Fibroblast of mammary gland (primary cell): Measurements from ENCODE around the gene TXLNA.

Experiments
- DNase-seq: peaks from one replicate; pipeline ENCODE4 v3.0.0-alpha.2; 2010; ENCODE audit warnings: low read depth
- H3K4me3 ChIP-seq: 2 replicates; pipeline ENCODE4 v1.5.1; 2011; ENCODE audit warnings: low read depth, mild to moderate bottlenecking, low read length, moderate library complexity; ENCODE audit not compliant: control insufficient read depth
- CTCF ChIP-seq: conservative IDR thresholded peaks from 2 replicates; pipeline ENCODE4 v1.5.1; 2011; ENCODE audit warnings: low read depth, low read length, inconsistent platforms; ENCODE audit not compliant: control insufficient read depth, insufficient read depth

The TXLNA gene

GRCh38 chr1:32195531-32195930 lies 16.1 kb downstream of the TXLNA start:
- H3K4me3 ChIP-seq: no peak overlapping the region
- TF ChIP-seq CTCF: no peak

GRCh38 chr1:32195972-32196823 lies 16.7 kb downstream of the TXLNA start:
- no peak overlapping the region for H3K4me3 ChIP-seq
- peak; percentile 54 for DNase-seq
- TF ChIP-seq CTCF: no peak

More at GRCh38 chr1:32195531-32195930, 16.1 kb downstream of the TXLNA start:
- no peak for DNase-seq

- DNase-seq: no peak
- H3K4me3 ChIP-seq: no peak overlapping the region
- TF ChIP-seq CTCF: no peak
Measured at GRCh38 chr1:32197074-32197473, 17.6 kb downstream of the TXLNA start.

- no peak for TF ChIP-seq CTCF
- H3K4me3 ChIP-seq: no peak overlapping the region
- DNase-seq: no peak
Measured at GRCh38 chr1:32197837-32198236, 18.4 kb downstream of the TXLNA start.

- no peak for DNase-seq
- no peak overlapping the region for H3K4me3 ChIP-seq
- no peak for TF ChIP-seq CTCF
Measured at GRCh38 chr1:32198237-32199042, 19.0 kb downstream of the TXLNA start.

GRCh38 chr1:32199043-32199716 lies 19.7 kb downstream of the TXLNA start:
- no peak overlapping the region for H3K4me3 ChIP-seq
- no peak for TF ChIP-seq CTCF
- no peak for DNase-seq
